Dermis blood vessel endothelial cell (primary cell): ENCODE measurements around the gene ZNF485. TPM values are rescaled to one million over a fixed set of nuclear protein-coding genes. Genes with fewer than 3 reads are reported as not detected.
A peak's percentile ranks its signal among the peaks of the same experiment; 100 is the strongest.
"Not testable (repeated sequence)": the region's sequence is repeated elsewhere in the genome, so short reads cannot be mapped to it uniquely, and the experiment has no call there.

Experiments used
- DNase-seq: peaks from one replicate; pipeline ENCODE4 v3.0.0; 2010
- total RNA-seq: library from RNA; depleted of rRNA; stranded (reverse); fragments of >200 nt; gene quantifications from 2 replicates; pipeline ENCODE4 v1.2.3, GENCODE V29; 2014

Gene ZNF485
- total RNA-seq, 1 donor from 2014 or later = 1.0 TPM

- DNase-seq = no peak
Measured at GRCh38 chr10:43607199-43607573, 948 bp downstream of the ZNF485 start.

GRCh38 chr10:43610636-43611035 lies 4.4 kb downstream of the ZNF485 start:
- DNase-seq = no peak

- DNase-seq = no peak
Measured at GRCh38 chr10:43616697-43617370, 10.6 kb downstream of the ZNF485 start.

GRCh38 chr10:43619368-43619767 lies 13.1 kb downstream of the ZNF485 start:
- no peak for DNase-seq

- DNase-seq = no peak
Measured at GRCh38 chr10:43622038-43622437, 15.8 kb downstream of the ZNF485 start.

GRCh38 chr10:43623351-43623750 lies 17.1 kb downstream of the ZNF485 start:
- peak; percentile 14 for DNase-seq

- DNase-seq = no peak
Measured at GRCh38 chr10:43627942-43628341, 21.7 kb downstream of the ZNF485 start.

- DNase-seq = no peak
Measured at GRCh38 chr10:43628956-43629355, 22.7 kb downstream of the ZNF485 start.

- not testable (repeated sequence) for DNase-seq
Measured at GRCh38 chr10:43635816-43636215, 29.6 kb downstream of the ZNF485 start.

GRCh38 chr10:43640603-43641002 lies 34.4 kb downstream of the ZNF485 start:
- DNase-seq = no peak

GRCh38 chr10:43644252-43644651 lies 38.0 kb downstream of the ZNF485 start:
- DNase-seq = peak; percentile 20

GRCh38 chr10:43645866-43646265 lies 39.6 kb downstream of the ZNF485 start:
- no peak for DNase-seq

GRCh38 chr10:43647576-43647975 lies 41.3 kb downstream of the ZNF485 start:
- no peak for DNase-seq

- no peak for DNase-seq
Measured at GRCh38 chr10:43648095-43648397, 41.8 kb downstream of the ZNF485 start.

- DNase-seq = peak; percentile 91
Measured at GRCh38 chr10:43648398-43649184, 42.4 kb downstream of the ZNF485 start, which contains the start of gene ZNF32. TSS of gene ZNF32 (minus strand) at chr10:43648881. CDS start at chr10:43646133, 2,748 bp downstream.

- DNase-seq = no peak
Measured at GRCh38 chr10:43649185-43649523, 42.9 kb downstream of the ZNF485 start.

GRCh38 chr10:43653746-43654145 lies 47.5 kb downstream of the ZNF485 start:
- no peak for DNase-seq

GRCh38 chr10:43655311-43655710 lies 49.1 kb downstream of the ZNF485 start:
- no peak for DNase-seq

- DNase-seq = no peak
Measured at GRCh38 chr10:43658227-43658626, 52.0 kb downstream of the ZNF485 start.

- no peak for DNase-seq
Measured at GRCh38 chr10:43665054-43665453, 58.8 kb downstream of the ZNF485 start.

GRCh38 chr10:43666552-43666951 lies 60.3 kb downstream of the ZNF485 start:
- no peak for DNase-seq

GRCh38 chr10:43667317-43667731 lies 61.1 kb downstream of the ZNF485 start:
- peak; percentile 48 for DNase-seq
